SK-MEL-5 (cell line): ENCODE data around the gene GTF3C5. TPM values are rescaled to one million over a fixed set of nuclear protein-coding genes. Genes with fewer than 3 reads are reported as not detected.
"Not testable (repeated sequence)": the region's sequence is repeated elsewhere in the genome, so short reads cannot be mapped to it uniquely, and the experiment has no call there.

Source experiments
- DNase-seq: peaks from one replicate; pipeline ENCODE4 v3.0.0-alpha.2; 2016; ENCODE audit warnings: low read depth, low spot score
- in situ Hi-C: cut with HindIII; loops from 2 replicates; pipeline ENCODE4 v1.10.0; 2016; ENCODE audit warnings: low sequenced_read_pairs, high pct_unique_total_duplicates, low pct_unique_long_range_greater_than_20kb
- total RNA-seq: library from RNA; depleted of rRNA; stranded (reverse); fragments of >200 nt; shearing (Covaris generic); gene quantifications from 2 replicates; pipeline ENCODE4 v1.2.3, GENCODE V29; 2014

The GTF3C5 gene
- total RNA-seq, 1 experiment from 2014 or later, result 64.3 TPM

DNA sequence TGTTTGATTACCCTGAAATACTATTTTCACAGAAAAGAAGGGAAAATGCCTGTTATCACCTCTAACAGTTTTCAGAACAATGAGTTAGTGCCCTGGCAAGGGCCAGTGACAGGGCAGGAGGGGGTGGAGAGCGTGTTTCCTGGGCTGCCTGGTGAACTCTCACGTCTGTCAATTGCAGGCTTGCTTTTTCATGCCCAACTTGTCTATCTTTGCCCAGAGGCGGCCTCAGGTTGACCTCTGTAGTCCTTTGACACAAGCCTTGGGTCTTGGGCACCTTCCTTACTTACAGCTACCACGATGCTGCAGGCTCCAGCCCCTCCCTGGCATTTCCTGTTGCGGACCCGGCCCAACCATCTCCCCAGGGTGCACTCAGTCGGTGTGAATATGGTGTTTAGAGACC is 28.8 kb downstream of the GTF3C5 start:
- DNase-seq, result no peak
- in situ Hi-C loops, result no loop called here

GRCh38 chr9:133060417-133060841 is 29.6 kb downstream of the GTF3C5 start:
- DNase-seq, result no peak
- in situ Hi-C loops, result no loop called here

- in situ Hi-C loops, DNase-seq: not testable (repeated sequence)
Measured at GRCh38 chr9:133061019-133061763, 30.4 kb downstream of the GTF3C5 start.

- in situ Hi-C loops, DNase-seq: not testable (repeated sequence)
Measured at GRCh38 chr9:133061764-133062145, 31.0 kb downstream of the GTF3C5 start, which contains the start of gene CEL. TSS of gene CEL (plus strand) at chr9:133061981. CDS start at chr9:133062003, 22 bp downstream.

- in situ Hi-C loops, DNase-seq: not testable (repeated sequence)
Measured at GRCh38 chr9:133062569-133062968, 31.8 kb downstream of the GTF3C5 start.

DNA sequence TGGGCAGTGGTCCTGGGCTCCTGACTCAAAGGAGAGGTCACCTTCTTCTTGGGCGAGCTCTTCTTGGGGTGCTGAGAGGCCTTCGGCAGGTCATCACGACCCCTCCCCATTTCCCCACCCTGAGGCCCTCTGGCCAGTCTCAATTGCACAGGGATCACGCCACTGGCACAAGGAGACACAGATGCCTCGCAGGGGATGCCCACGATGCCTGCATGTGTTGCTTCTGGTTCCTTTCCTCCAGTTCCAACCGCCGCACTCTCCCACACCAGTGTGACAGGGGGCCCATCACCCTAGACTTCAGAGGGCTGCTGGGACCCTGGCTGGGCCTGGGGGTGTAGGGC is 32.3 kb downstream of the GTF3C5 start:
- DNase-seq, result no peak
- in situ Hi-C loops, result no loop called here

- in situ Hi-C loops, result no loop called here
- no peak for DNase-seq
Measured at GRCh38 chr9:133063500-133064231, 32.9 kb downstream of the GTF3C5 start.

DNA sequence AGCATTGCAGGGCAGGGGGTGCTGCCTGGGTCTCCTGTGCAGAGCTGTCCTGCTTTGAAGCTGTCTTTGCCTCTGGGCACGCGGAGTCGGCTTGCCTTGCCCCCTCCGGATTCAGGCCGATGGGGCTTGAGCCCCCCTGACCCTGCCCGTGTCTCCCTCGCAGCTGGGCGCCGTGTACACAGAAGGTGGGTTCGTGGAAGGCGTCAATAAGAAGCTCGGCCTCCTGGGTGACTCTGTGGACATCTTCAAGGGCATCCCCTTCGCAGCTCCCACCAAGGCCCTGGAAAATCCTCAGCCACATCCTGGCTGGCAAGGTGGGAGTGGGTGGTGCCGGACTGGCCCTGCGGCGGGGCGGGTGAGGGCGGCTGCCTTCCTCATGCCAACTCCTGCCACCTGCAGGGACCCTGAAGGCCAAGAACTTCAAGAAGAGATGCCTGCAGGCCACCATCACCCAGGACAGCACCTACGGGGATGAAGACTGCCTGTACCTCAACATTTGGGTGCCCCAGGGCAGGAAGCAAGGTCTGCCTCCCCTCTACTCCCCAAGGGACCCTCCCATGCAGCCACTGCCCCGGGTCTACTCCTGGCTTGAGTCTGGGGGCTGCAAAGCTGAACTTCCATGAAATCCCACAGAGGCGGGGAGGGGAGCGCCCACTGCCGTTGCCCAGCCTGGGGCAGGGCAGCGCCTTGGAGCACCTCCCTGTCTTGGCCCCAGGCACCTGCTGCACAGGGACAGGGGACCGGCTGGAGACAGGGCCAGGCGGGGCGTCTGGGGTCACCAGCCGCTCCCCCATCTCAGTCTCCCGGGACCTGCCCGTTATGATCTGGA is 33.7 kb downstream of the GTF3C5 start:
- in situ Hi-C loops, result no loop called here

GRCh38 chr9:133065070-133065388 is 34.2 kb downstream of the GTF3C5 start:
- in situ Hi-C loops, result no loop called here
- DNase-seq, result no peak

More for the DNA sequence above, 33.7 kb downstream of the GTF3C5 start:
- no peak for DNase-seq

DNA sequence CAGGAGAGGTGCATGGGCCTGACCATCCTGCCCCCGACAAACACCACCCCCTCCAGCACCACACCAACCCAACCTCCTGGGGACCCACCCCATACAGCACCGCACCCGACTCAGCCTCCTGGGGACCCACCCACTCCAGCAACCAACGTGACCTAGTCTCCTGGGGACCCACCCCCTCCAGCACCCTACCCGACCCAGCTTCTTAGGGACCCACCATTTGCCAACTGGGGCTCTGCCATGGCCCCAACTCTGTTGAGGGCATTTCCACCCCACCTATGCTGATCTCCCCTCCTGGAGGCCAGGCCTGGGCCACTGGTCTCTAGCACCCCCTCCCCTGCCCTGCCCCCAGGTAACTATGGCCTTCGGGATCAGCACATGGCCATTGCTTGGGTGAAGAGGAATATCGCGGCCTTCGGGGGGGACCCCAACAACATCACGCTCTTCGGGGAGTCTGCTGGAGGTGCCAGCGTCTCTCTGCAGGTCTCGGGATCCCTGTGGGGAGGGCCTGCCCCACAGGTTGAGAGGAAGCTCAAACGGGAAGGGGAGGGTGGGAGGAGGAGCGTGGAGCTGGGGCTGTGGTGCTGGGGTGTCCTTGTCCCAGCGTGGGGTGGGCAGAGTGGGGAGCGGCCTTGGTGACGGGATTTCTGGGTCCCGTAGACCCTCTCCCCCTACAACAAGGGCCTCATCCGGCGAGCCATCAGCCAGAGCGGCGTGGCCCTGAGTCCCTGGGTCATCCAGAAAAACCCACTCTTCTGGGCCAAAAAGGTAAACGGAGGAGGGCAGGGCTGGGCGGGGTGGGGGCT is 35.6 kb downstream of the GTF3C5 start:
- in situ Hi-C loops, result no loop called here
- DNase-seq, result no peak

DNA sequence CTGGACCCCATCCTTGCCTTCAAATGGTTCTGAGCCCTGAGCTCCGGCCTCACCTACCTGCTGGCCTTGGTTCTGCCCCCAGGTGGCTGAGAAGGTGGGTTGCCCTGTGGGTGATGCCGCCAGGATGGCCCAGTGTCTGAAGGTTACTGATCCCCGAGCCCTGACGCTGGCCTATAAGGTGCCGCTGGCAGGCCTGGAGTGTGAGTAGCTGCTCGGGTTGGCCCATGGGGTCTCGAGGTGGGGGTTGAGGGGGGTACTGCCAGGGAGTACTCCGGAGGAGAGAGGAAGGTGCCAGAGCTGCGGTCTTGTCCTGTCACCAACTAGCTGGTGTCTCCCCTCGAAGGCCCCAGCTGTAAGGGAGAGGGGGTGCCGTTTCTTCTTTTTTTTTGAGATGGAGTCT is 36.2 kb downstream of the GTF3C5 start:
- in situ Hi-C loops, result no loop called here
- DNase-seq, result no peak

- in situ Hi-C loops, result no loop called here
- DNase-seq, result no peak
Measured at GRCh38 chr9:133067813-133068212, 37.0 kb downstream of the GTF3C5 start.

DNA sequence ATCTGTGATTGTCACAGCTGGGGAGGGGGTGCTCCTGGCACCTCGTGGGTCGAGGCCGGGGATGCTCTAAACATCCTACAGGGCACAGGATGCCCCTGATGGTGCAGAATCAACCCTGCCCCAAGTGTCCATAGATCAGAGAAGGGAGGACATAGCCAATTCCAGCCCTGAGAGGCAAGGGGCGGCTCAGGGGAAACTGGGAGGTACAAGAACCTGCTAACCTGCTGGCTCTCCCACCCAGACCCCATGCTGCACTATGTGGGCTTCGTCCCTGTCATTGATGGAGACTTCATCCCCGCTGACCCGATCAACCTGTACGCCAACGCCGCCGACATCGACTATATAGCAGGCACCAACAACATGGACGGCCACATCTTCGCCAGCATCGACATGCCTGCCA is 37.6 kb downstream of the GTF3C5 start:
- DNase-seq, in situ Hi-C loops: not testable (repeated sequence)

GRCh38 chr9:133070500-133070961 is 39.7 kb downstream of the GTF3C5 start:
- DNase-seq, result not testable (repeated sequence)

GRCh38 chr9:133070985-133071384 is 40.2 kb downstream of the GTF3C5 start:
- DNase-seq, in situ Hi-C loops: not testable (repeated sequence)

More at GRCh38 chr9:133070500-133070961, 39.7 kb downstream of the GTF3C5 start:
- in situ Hi-C loops, result not testable (repeated sequence)

GRCh38 chr9:133071484-133072150 is 40.8 kb downstream of the GTF3C5 start:
- DNase-seq, result no peak
- in situ Hi-C loops, result no loop called here

DNA sequence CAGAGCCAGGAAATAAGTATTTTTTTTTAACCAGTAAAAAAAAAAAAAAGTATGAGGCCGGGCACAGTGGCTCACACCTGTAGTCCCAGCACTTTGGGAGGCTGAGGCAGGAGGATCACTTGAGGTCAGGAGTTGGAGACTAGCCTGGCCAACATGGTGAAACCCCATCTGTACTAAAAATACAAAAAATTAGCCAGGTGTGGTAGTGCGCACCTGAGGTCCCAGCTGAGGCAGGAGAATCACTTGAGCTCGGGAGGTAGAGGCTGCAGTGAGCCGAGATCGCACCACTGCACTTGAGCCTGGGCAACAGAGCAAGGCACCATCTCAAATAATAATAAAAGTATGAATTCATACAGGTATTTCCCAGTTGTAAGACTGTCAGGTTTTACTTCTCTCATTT is 41.4 kb downstream of the GTF3C5 start:
- DNase-seq, in situ Hi-C loops: not testable (repeated sequence)
